GM12878 (cell line): ENCODE measurements around the gene SNX2.

Source experiments
- CBX5 ChIP-seq: sonication (generic); IDR thresholded peaks from 2 replicates; pipeline ENCODE4 v1.6.1; 2016; ENCODE audit warnings: low read depth, moderate library complexity, mild to moderate bottlenecking, inconsistent platforms
- CEBPB ChIP-seq, 2 experiments: fragments of 150-350 bp in 1 of 2; IDR thresholded peaks; 2 replicates each; pipeline ENCODE4 v1.6.1; 2012 to 2014; ENCODE audit warnings: low read depth in 2 of 2, low read length in 2 of 2, borderline replicate concordance in 1 of 2, inconsistent platforms in 1 of 2
- CHD2 ChIP-seq: IDR thresholded peaks from 2 replicates; pipeline ENCODE4 v1.6.1; 2011; ENCODE audit warnings: low read depth, low read length, improper control_type of control experiment, borderline replicate concordance
- DPF2 ChIP-seq: fragments of 450-650 bp; IDR thresholded peaks from 2 replicates; pipeline ENCODE4 v1.6.1; 2017; ENCODE audit warnings: mild to moderate bottlenecking
- FOXK2 ChIP-seq: fragments of 450-650 bp; IDR thresholded peaks from 2 replicates; pipeline ENCODE4 v1.6.1; 2017; ENCODE audit warnings: mild to moderate bottlenecking, moderate library complexity
- IRF3 ChIP-seq: fragments of 450-650 bp; IDR thresholded peaks from 2 replicates; pipeline ENCODE4 v1.6.1; 2014; ENCODE audit warnings: mild to moderate bottlenecking
- KDM1A ChIP-seq: fragments of 200-600 bp; sonication (generic); IDR thresholded peaks from 2 replicates; pipeline ENCODE4 v1.6.1; 2016; ENCODE audit warnings: borderline replicate concordance
- POLR2A ChIP-seq: IDR thresholded peaks from 2 replicates; pipeline ENCODE4 v1.6.1; 2011; ENCODE audit warnings: low read depth, mild to moderate bottlenecking, low read length
- SIN3A ChIP-seq: IDR thresholded peaks from 2 replicates; pipeline ENCODE4 v1.6.1; 2012; ENCODE audit warnings: low read depth, low read length, improper control_type of control experiment

GRCh38 chr5:122779451-122779850, 4.6 kb downstream of the SNX2 start:
- TF ChIP-seq DPF2 (no peak), CHD2 (no peak), CEBPB (IDR thresholded peaks at IDR 0.05; ENCODE audit: borderline replicate concordance in 1 of 2, low read depth in 2 of 2, low read length in 2 of 2) (no peak), POLR2A (no peak), CBX5 (no peak), IRF3 (no peak), FOXK2 (no peak), SIN3A (no peak), KDM1A (no peak)
